Stimulated activated CD8-positive, alpha-beta memory T cell treated with anti-CD3 and anti-CD28 coated beads, Interleukin-4, amount 100 ng/mL, for 24 hours (primary cell): ENCODE results near the gene SLC15A3.

Source experiments
- DNase-seq: peaks from one replicate; pipeline ENCODE4 v3.0.0-alpha.2; 2020; ENCODE audit warnings: low read depth

Gene SLC15A3

GRCh38 chr11:60889869-60890311 lies 62.1 kb downstream of the SLC15A3 start:
- DNase-seq, result no peak

- no peak for DNase-seq
These were observed 64.4 kb downstream of the SLC15A3 start for GRCh38 chr11:60887556-60887955.
